ENCODE measurements around the gene CACNA1S. TPM values are rescaled to one million over a fixed set of nuclear protein-coding genes. Genes with fewer than 3 reads are reported as not detected.

The CACNA1S gene
- total and polyA plus RNA-seq, 2 donors (not counting 1 experiment from before 2014, with no cell fraction given) = not detected

DNA sequence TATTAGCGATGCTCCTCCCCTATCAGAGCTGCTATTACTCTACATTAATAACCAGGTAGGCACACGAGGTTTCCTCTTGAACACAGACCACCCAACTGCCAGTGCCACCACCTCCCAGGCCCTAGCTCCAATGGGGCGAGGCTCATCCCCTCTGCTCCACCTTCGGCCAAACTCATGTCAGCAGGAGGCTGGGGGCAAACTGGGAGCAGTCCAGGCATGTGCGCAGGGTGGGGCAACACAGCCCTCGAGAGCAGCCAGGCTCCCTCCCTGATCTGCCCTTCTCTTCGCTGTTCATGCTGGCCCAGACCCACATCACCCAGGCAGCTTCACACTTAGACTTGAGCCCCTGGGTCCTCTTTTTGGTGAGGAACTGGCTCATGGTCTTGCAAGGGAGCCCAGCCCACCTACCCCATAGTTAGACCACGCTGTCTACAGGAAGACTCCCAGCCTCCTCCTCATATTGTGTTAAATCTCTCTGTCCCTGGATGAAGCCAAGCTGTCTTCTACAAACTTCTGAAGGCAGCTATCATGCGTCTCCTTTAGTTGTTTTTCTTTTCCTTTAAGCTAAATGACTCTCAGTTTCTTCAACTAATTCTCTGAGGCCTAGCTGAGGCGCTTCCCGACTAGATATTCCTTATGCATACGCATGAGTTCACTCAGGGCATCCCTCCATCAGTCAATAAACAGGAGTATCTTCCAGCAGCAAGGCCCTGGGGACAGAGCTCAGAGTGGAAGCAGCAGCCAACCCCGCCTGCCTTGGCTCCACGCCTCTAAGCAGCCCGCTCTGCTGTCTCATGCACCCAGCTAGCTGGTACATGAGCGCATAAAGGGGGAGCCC, 30.0 kb upstream of the CACNA1S start:
- Histone ChIP-seq H3K4me3 (ENCODE audit: control extremely low read depth in 1 of 5, extremely low read depth in 1 of 5, insufficient read depth in 1 of 5, low read depth in 2 of 5, low read length in 4 of 5) (no peak overlapping the region), H3K27me3 (replicated peaks in 1 of 4; ENCODE audit: control extremely low read depth in 1 of 4, control insufficient read depth in 3 of 4, insufficient read depth in 4 of 4, low read length in 3 of 4) (no peaks in the 10 kb centered on the region), H4K20me1 (ENCODE audit: control insufficient read depth, insufficient read depth, low read length, poor library complexity, severe bottlenecking) (no peaks in the 10 kb centered on the region), H3K27ac (ENCODE audit: low read length in 2 of 2) (no peak overlapping the region), H3K4me1 (ENCODE audit: control insufficient read depth in 2 of 2, insufficient read depth in 2 of 2, low read length in 2 of 2) (peaks cover 0 to 6% of the 10 kb centered on the region in 2 donors), H3K4me2 (replicated peaks; ENCODE audit: low read depth, low read length, poor library complexity, severe bottlenecking) (no peak overlapping the region), H3K9ac (ENCODE audit: low read length) (no peak overlapping the region), H3K36me3 (replicated peaks in 1 of 2; ENCODE audit: control extremely low read depth in 1 of 2, control insufficient read depth in 1 of 2, extremely low read depth in 1 of 2, insufficient read depth in 2 of 2, low read length in 1 of 2) (peaks cover 0 to 49% of the 10 kb centered on the region in 2 experiments), H3K9me3 (ENCODE audit: control extremely low read depth in 1 of 3, control insufficient read depth in 2 of 3, insufficient read depth in 1 of 3, low read length in 2 of 3) (no peaks in the 10 kb centered on the region), H2AFZ (ENCODE audit: insufficient read depth, low read depth, low read length, poor library complexity, severe bottlenecking) (no peak overlapping the region), H3K79me2 (ENCODE audit: control insufficient read depth, insufficient read depth, low read length) (no peaks in the 10 kb centered on the region)
- Mint-ChIP-seq H3K27ac (no peak overlapping the region), H3K4me1 (peaks cover 4% of the 10 kb centered on the region), H3K27me3 (no peaks in the 10 kb centered on the region), H3K4me3 (no peak overlapping the region), H3K9me3 (ENCODE audit: insufficient read depth) (no peaks in the 10 kb centered on the region)
- DNase-seq (no peak), ATAC-seq (ENCODE audit: low read depth) (no peak)
- TF ChIP-seq, protein P1, sequence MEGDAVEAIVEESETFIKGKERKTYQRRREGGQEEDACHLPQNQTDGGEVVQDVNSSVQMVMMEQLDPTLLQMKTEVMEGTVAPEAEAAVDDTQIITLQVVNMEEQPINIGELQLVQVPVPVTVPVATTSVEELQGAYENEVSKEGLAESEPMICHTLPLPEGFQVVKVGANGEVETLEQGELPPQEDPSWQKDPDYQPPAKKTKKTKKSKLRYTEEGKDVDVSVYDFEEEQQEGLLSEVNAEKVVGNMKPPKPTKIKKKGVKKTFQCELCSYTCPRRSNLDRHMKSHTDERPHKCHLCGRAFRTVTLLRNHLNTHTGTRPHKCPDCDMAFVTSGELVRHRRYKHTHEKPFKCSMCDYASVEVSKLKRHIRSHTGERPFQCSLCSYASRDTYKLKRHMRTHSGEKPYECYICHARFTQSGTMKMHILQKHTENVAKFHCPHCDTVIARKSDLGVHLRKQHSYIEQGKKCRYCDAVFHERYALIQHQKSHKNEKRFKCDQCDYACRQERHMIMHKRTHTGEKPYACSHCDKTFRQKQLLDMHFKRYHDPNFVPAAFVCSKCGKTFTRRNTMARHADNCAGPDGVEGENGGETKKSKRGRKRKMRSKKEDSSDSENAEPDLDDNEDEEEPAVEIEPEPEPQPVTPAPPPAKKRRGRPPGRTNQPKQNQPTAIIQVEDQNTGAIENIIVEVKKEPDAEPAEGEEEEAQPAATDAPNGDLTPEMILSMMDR (IDR thresholded peaks at IDR 0.05) = no peak
- TF ChIP-seq EZH2 (IDR thresholded peaks at IDR 0.05; ENCODE audit: borderline replicate concordance, insufficient read depth, low read depth, low read length, poor library complexity, severe bottlenecking) = no peak
- ChIA-PET CTCF (interaction anchor here (0.8 to 1.2 kb wide), 2 partner anchors 23 to 29 kb away, joined by 3 read pairs; no protein-coding TSS in a partner anchor), POLR2A (no interaction called here)
- intact Hi-C loops (cut with micrococcal nuclease) = no loop called here
- WGBS (ENCODE audit: insufficient coverage) = 97% methylated on average over 16 of the region's 16 CpGs

DNA sequence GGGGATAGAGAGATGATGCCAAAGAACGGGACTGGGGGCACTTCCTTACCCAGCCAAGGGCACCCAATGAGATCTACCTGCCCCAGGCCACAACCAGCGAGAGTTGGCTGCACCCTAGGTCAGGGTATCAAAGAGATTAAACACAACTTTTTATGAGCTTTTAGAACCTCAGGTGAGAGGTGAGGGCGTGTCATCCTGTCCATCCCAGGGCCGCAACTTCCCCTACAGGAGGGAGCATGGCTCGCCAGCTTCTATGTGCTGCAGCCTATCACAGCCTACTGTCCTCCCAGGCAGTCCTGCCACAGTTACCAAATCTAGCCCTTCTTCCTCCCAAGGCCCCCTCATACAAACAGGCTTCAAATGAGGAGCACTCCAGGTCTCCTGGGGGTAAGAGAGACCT, 29.2 kb upstream of the CACNA1S start:
- H3K27me3 Mint-ChIP-seq = no peaks in the 10 kb centered on the region
- Histone ChIP-seq H2AFZ (ENCODE audit: insufficient read depth, low read depth, low read length, poor library complexity, severe bottlenecking) (no peak overlapping the region), H3K9ac (ENCODE audit: low read length) (no peak overlapping the region), H3K4me2 (replicated peaks; ENCODE audit: low read depth, low read length, poor library complexity, severe bottlenecking) (no peak overlapping the region), H3K4me1 (ENCODE audit: control insufficient read depth in 2 of 2, insufficient read depth in 2 of 2, low read length in 2 of 2) (peaks cover 0 to 6% of the 10 kb centered on the region in 2 donors), H3K9me3 (ENCODE audit: control extremely low read depth in 1 of 3, control insufficient read depth in 2 of 3, insufficient read depth in 1 of 3, low read length in 2 of 3) (no peaks in the 10 kb centered on the region), H3K27ac (ENCODE audit: low read length in 2 of 2) (no peak overlapping the region), H3K27me3 (replicated peaks in 1 of 4; ENCODE audit: control extremely low read depth in 1 of 4, control insufficient read depth in 3 of 4, insufficient read depth in 4 of 4, low read length in 3 of 4) (no peaks in the 10 kb centered on the region), H3K79me2 (ENCODE audit: control insufficient read depth, insufficient read depth, low read length) (no peaks in the 10 kb centered on the region), H3K36me3 (replicated peaks in 1 of 2; ENCODE audit: control extremely low read depth in 1 of 2, control insufficient read depth in 1 of 2, extremely low read depth in 1 of 2, insufficient read depth in 2 of 2, low read length in 1 of 2) (peaks cover 0 to 46% of the 10 kb centered on the region in 2 experiments), H3K4me3 (ENCODE audit: control extremely low read depth in 1 of 5, extremely low read depth in 1 of 5, insufficient read depth in 1 of 5, low read depth in 2 of 5, low read length in 4 of 5) (no peak overlapping the region), H4K20me1 (ENCODE audit: control insufficient read depth, insufficient read depth, low read length, poor library complexity, severe bottlenecking) (no peaks in the 10 kb centered on the region)
- DNase-seq (no peak), ATAC-seq (ENCODE audit: low read depth) (no peak)
- H3K4me1 Mint-ChIP-seq = peaks cover 4% of the 10 kb centered on the region
- H3K4me3 Mint-ChIP-seq = no peak overlapping the region
- POLR2A ChIA-PET = no interaction called here
- no peaks in the 10 kb centered on the region for H3K9me3 Mint-ChIP-seq (ENCODE audit: insufficient read depth)
- TF ChIP-seq, protein P1 (IDR thresholded peaks at IDR 0.05) = no peak
- TF ChIP-seq EZH2 (IDR thresholded peaks at IDR 0.05; ENCODE audit: borderline replicate concordance, insufficient read depth, low read depth, low read length, poor library complexity, severe bottlenecking) = no peak
- 100% methylated on average over 3 of the region's 5 CpGs for WGBS (ENCODE audit: insufficient coverage)
- H3K27ac Mint-ChIP-seq = no peak overlapping the region
- intact Hi-C loops (cut with micrococcal nuclease) = no loop called here
- CTCF ChIA-PET = no interaction called here

Measured in B cell (primary cell).